GM18505 (cell line): ENCODE measurements around the gene COL28A1.
"Not testable (repeated sequence)": the region's sequence is repeated elsewhere in the genome, so short reads cannot be mapped to it uniquely, and the experiment has no call there.

Experiments used
- ATAC-seq: cut with Tn5 transposase; IDR thresholded peaks from one replicate; pipeline ENCODE4 v1.9.1; 2021; ENCODE audit not compliant: unreplicated experiment
- POLR2A ChIP-seq: IDR thresholded peaks from 4 replicates; pipeline ENCODE4 v1.6.1; 2011; ENCODE audit warnings: borderline replicate concordance; ENCODE audit not compliant: insufficient read depth, insufficient read length; ENCODE audit errors: extremely low read depth

Gene COL28A1

DNA sequence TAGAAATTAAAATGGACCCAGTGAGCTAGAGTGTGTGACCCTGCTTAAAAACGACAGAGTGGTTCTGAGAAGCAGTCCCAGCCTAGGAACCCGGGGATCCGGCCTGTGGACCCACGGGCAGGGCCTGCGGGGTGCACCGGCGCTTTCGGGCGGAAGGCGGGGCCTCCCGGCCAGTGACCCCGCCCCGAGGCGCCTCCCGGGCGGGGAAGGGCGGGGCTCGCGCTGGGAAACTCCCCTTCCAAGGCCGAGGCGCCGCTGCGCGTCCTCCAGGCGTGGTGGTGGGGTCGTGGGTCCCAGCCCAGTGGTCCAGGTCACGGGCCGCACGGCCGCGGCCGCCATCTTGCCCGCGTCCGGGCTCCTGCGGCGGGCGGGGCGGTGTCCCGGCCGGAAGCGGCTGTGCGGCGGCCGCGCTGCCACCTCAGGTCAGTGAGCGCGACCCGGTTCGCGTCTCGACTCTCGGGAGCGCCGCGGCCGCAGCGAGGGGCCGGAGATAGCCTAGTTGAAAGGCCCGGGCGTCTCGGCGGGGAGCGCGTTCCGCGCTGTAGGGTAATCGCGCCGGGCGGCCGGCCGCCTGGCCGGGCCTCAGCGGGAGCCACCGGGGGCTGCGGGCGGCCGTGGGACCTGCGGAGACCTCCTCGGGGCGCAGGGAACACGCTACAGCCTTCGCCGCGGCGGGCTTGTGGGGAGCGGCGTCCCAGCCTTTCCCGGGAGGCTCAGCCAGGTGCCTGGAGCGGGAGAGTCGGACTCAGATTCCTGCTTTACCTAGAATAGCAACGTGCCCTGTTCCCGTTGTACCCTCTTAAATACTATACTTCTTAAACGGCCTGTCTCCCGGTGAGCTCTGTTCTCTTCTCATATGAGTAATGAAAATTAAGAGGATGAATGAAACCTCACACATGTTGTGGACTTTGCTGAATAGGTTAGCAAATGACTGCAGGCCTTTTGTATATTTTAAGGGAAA is 31.3 kb upstream of the COL28A1 start, which contains the start of gene MIOS:
Gene MIOS, plus strand, starts transcription at position 234 of the 961 bp plus-strand sequence. CDS start 5,592 bp downstream, outside the sequence.
- TF ChIP-seq POLR2A, result peak; percentile 75
- ATAC-seq, result peak; percentile 76

- peak; percentile 20 for ATAC-seq
- no peak for TF ChIP-seq POLR2A
Observed at GRCh38 chr7:7565746-7566650, 30.3 kb upstream of the COL28A1 start.

GRCh38 chr7:7565018-7565680 is 29.5 kb upstream of the COL28A1 start:
- ATAC-seq, result no peak
- TF ChIP-seq POLR2A, result no peak

DNA sequence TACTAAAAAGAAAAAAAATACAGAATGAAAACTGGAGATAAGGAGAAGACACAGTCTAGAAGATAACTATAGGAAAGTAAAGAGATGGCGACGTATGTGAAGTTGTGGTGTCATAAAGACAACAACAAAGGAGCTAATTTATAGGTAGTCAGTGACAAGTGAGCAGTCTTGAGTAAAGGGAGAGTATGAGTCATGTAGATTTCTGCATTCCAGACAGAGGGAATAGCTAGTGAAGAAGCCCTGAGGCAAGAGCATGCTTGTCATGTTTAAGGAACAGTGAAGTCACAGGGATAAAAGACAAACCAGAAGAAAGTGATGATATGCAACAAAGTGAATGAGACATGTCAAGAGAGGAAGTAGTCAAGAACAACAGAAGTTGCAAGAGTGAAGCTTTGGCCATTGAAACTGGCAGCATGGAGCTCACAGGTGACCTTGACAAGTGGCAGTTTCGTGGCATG is 28.7 kb upstream of the COL28A1 start:
- no peak for TF ChIP-seq POLR2A
- ATAC-seq, result no peak

GRCh38 chr7:7563813-7564212 is 28.1 kb upstream of the COL28A1 start:
- TF ChIP-seq POLR2A, result no peak
- ATAC-seq, result no peak

GRCh38 chr7:7563269-7563668 is 27.6 kb upstream of the COL28A1 start:
- no peak for ATAC-seq
- no peak for TF ChIP-seq POLR2A

- ATAC-seq, result no peak
- TF ChIP-seq POLR2A, result no peak
Observed at GRCh38 chr7:7562736-7563135, 27.1 kb upstream of the COL28A1 start.

DNA sequence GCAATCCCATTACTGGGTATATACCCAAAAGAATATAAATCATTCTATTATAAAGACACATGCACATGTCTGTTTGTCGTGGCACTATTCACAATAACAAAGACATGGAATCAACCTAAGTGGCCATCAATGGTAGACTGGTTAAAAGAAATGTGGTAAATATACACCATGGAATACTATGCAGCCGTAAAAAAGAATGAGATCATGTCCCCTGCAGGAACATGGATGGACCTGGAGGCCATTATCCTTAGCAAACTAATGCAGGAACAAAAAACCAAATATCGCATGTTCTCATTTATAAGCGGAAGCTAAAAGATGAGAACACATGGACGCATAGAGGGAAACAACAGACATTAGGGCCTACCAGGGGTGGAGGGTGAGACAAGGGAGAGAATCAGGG is 25.9 kb upstream of the COL28A1 start:
- not testable (repeated sequence) for ATAC-seq

DNA sequence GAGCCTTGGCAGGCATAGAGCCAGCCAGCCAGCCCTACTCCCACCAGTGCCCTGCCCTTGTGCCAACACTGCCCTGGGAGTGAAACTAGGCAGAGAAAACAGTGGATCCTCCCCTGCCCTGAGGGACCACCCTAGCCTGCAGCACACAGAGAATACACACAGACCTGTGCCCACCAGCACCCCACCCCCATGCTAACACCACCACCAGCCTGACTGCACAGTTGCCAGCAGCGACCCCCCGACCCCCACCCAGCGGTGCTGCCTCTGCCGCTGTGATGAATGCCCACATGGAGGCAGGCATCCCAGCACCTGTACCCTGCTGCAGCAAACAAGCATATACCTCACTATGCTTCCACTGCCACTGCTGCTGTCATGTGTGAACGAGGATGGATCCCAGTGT is 21.6 kb upstream of the COL28A1 start:
- ATAC-seq, result no peak
- no peak for TF ChIP-seq POLR2A

DNA sequence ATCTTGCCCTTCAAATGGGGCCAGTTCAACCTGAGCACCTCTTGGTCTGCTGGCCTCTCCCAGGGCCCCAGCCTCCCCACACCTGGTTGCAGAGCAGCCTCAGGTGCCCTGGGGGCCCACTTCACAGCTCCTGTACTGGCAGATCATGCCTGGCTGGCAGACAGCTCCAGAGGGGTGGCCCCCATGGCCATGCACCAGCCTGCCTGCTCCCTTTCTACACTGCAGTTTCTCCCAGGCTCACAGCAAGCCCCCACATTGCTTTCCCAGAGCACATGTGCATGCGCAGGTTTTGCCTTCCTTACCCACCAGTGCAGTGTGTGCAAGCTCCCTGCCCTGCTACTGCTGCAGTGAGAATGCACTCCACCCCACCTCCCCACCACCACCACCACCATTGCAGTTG is 21.2 kb upstream of the COL28A1 start:
- TF ChIP-seq POLR2A, result no peak

GRCh38 chr7:7554649-7555575 is 19.2 kb upstream of the COL28A1 start:
- TF ChIP-seq POLR2A, result no peak
- no peak for ATAC-seq

More for the DNA sequence above, 21.2 kb upstream of the COL28A1 start:
- no peak for ATAC-seq

- ATAC-seq, result no peak
- TF ChIP-seq POLR2A, result no peak
Observed at GRCh38 chr7:7554021-7554432, 18.4 kb upstream of the COL28A1 start.
